ENCODE data around the gene MKS1.

The MKS1 gene

DNA sequence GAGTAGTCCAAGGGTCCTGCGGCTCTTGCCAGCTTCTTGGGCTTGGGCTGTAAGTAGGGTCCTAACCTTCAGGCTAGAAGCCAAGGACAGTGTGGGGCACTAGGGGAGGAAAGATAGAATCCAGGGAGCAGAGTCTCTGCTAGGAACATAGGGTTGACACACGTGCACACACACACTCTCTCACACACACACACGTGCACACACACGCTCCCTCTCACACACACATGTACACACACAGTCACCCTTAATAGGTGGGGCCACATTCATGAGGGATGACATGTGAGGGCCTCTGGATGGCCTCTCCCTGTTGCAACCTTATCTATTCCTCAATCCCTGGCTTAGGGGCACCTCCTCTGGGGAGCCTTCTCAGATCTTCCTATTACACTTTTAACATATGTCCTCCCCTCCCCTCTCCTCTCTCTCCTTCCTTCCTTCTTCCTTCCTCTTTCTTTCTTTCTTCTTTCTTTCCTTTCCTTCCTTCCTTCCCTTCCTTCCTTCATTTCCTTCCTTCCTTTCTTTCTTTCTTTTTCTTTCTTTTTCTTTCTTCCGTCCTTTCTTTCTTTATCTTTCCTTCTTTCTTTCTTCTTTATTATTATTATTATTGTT, 23.4 kb downstream of the MKS1 start:
- Histone ChIP-seq H3K36me3 (ENCODE audit: control insufficient read depth in 2 of 2, insufficient read depth in 1 of 2, low read length in 2 of 2) (no peaks in the 10 kb centered on the region), H3K4me1 (ENCODE audit: control insufficient read depth, insufficient read depth, low read length) (no peaks in the 10 kb centered on the region; the same call in 1 of the 2 replicates), H3K4me3 (ENCODE audit: low read depth, low read length) (no peak overlapping the region), H3K27ac (ENCODE audit: extremely low read depth, low read depth, low read length) (no peak overlapping the region), H3K9me3 (ENCODE audit: control insufficient read depth, insufficient read depth, low read depth, low read length) (no peaks in the 10 kb centered on the region)
- TF ChIP-seq ZNF843 (tag by site-specific recombination; IDR thresholded peaks at IDR 0.05), result no peak
- TF ChIP-seq ZNF248 (tag by site-specific recombination; IDR thresholded peaks at IDR 0.05), result no peak
- no peak for TF ChIP-seq ZNF544 (tag by site-specific recombination; IDR thresholded peaks at IDR 0.05)
- no peak for TF ChIP-seq ZNF266 (tag by site-specific recombination; IDR thresholded peaks at IDR 0.05; ENCODE audit: low read depth)
- TF ChIP-seq, protein P1, sequence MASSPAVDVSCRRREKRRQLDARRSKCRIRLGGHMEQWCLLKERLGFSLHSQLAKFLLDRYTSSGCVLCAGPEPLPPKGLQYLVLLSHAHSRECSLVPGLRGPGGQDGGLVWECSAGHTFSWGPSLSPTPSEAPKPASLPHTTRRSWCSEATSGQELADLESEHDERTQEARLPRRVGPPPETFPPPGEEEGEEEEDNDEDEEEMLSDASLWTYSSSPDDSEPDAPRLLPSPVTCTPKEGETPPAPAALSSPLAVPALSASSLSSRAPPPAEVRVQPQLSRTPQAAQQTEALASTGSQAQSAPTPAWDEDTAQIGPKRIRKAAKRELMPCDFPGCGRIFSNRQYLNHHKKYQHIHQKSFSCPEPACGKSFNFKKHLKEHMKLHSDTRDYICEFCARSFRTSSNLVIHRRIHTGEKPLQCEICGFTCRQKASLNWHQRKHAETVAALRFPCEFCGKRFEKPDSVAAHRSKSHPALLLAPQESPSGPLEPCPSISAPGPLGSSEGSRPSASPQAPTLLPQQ (tag by site-specific recombination; IDR thresholded peaks at IDR 0.05), result 0 out of 2 replicates have a peak, but pooled peaks have one; percentile 18
- TF ChIP-seq ZNF366 (tag by site-specific recombination; conservative IDR thresholded peaks at IDR 0.05), result peak; percentile 95
- TF ChIP-seq, protein P2, sequence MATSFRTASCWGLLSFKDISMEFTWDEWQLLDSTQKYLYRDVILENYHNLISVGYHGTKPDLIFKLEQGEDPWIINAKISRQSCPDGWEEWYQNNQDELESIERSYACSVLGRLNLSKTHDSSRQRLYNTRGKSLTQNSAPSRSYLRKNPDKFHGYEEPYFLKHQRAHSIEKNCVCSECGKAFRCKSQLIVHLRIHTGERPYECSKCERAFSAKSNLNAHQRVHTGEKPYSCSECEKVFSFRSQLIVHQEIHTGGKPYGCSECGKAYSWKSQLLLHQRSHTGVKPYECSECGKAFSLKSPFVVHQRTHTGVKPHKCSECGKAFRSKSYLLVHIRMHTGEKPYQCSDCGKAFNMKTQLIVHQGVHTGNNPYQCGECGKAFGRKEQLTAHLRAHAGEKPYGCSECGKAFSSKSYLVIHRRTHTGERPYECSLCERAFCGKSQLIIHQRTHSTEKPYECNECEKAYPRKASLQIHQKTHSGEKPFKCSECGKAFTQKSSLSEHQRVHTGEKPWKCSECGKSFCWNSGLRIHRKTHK (tag by site-specific recombination; IDR thresholded peaks at IDR 0.05), result no peak
- TF ChIP-seq ZBTB17 (tag by site-specific recombination; IDR thresholded peaks at IDR 0.05), result 0 out of 2 replicates have a peak, but pooled peaks have one; percentile 14
- TF ChIP-seq ZNF133 (tag by site-specific recombination; IDR thresholded peaks at IDR 0.05), result 0 out of 2 replicates have a peak, but pooled peaks have one; percentile 19
- peak; percentile 29; the same call in 1 of the 2 replicates for TF ChIP-seq ZFP69B (tag by site-specific recombination; IDR thresholded peaks at IDR 0.05)
- TF ChIP-seq, protein P3, sequence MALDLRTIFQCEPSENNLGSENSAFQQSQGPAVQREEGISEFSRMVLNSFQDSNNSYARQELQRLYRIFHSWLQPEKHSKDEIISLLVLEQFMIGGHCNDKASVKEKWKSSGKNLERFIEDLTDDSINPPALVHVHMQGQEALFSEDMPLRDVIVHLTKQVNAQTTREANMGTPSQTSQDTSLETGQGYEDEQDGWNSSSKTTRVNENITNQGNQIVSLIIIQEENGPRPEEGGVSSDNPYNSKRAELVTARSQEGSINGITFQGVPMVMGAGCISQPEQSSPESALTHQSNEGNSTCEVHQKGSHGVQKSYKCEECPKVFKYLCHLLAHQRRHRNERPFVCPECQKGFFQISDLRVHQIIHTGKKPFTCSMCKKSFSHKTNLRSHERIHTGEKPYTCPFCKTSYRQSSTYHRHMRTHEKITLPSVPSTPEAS (tag by site-specific recombination; IDR thresholded peaks at IDR 0.05), result peak; percentile 74
- ChIA-PET CTCF (interaction anchor here (0.5 to 0.9 kb wide), 6 partner anchors 22 to 953 kb away, joined by 3 to 5 read pairs (median 3); no protein-coding TSS in a partner anchor), POLR2A (interaction anchor here (0.7 kb wide), 2 partner anchors 14 to 24 kb away, joined by 3 to 5 read pairs; no protein-coding TSS in a partner anchor)

DNA sequence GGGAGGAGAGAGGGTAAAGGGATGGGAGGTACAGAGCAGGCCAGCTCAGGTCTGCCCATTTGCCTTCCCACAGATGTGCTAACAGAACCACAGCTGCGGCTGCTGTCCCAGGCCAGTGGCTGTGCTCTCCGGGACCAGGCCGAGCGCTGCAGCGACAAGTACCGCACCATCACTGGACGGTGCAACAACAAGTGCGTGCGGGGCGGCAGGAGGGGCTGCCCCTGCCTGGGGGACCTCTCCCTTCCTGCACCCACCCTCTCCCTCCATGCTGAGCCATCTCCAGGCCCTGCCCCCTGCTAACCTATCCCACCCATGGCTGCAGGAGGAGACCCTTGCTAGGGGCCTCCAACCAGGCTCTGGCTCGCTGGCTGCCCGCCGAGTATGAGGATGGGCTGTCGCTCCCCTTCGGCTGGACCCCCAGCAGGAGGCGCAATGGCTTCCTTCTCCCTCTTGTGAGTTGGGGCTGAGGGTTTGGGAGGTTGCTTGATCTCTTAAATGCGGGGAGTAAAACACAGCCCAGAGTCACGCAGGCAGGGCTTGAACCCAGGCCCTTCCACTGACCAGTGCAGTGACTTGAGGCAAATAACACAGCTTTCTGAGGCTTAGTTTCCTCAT, 25.3 kb downstream of the MKS1 start:
- TF ChIP-seq ZNF391 (tag by site-specific recombination; IDR thresholded peaks at IDR 0.05; ENCODE audit: borderline replicate concordance, low read depth), result no peak
- peak; percentile 46; the same call in 1 of the 2 replicates for TF ChIP-seq GLIS2 (tag by site-specific recombination; IDR thresholded peaks at IDR 0.05)
- TF ChIP-seq SCRT2 (tag by site-specific recombination; IDR thresholded peaks at IDR 0.05), result peak; percentile 49; the same call in 1 of the 2 replicates
- H3K4me1 ChIP-seq (ENCODE audit: control insufficient read depth, insufficient read depth, low read length), result no peaks in the 10 kb centered on the region
- H3K36me3 ChIP-seq (ENCODE audit: control insufficient read depth in 2 of 2, insufficient read depth in 1 of 2, low read length in 2 of 2), result no peaks in the 10 kb centered on the region
- ChIA-PET CTCF (interaction anchor here (0.7 to 1.2 kb wide), 2 partner anchors 79 to 111 kb away, joined by 3 read pairs; no protein-coding TSS in a partner anchor), POLR2A (no interaction called here)
- H3K4me3 ChIP-seq (ENCODE audit: low read depth, low read length), result no peak overlapping the region
- H3K27ac ChIP-seq (ENCODE audit: extremely low read depth, low read depth, low read length), result no peak overlapping the region
- no peaks in the 10 kb centered on the region for H3K9me3 ChIP-seq (ENCODE audit: control insufficient read depth, insufficient read depth, low read depth, low read length)

DNA sequence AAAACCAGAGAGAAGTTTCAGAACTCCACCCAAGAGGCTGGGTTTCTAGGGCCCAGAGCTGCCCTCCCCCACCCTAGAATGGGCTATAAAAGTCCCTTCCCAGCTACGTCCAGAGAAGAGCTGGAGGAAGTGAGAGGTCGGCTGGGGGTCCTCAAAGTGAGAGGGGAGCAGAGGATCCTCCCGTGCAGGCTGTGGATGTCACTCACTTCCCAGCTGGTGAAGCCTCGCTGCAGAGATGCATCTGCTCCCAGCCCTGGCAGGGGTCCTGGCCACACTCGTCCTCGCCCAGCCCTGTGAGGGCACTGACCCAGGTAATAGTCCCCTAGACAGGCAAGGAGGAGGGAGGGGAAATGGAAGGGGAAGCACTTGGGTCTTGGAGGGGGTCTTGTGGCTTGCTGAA, 26.4 kb downstream of the MKS1 start, which contains the start of gene EPX:
TSS of gene EPX (plus strand) at position 115 of the 400 bp plus-strand sequence. CDS start at position 236, 121 bp downstream.
- ChIA-PET POLR2A (no interaction called here), CTCF (interaction anchor here (0.6 to 3.2 kb wide), 3 partner anchors 8 to 950 kb away, joined by 3 to 24 read pairs (median 3); no protein-coding TSS in a partner anchor)
- no peak for TF ChIP-seq ZXDB (tag by site-specific recombination; IDR thresholded peaks at IDR 0.05)
- no peak for TF ChIP-seq ZNF350 (tag by site-specific recombination; IDR thresholded peaks at IDR 0.05)
- Histone ChIP-seq H3K4me1 (ENCODE audit: control insufficient read depth, insufficient read depth, low read length) (no peaks in the 10 kb centered on the region), H3K4me3 (ENCODE audit: low read depth, low read length) (no peak within 1 kb of the TSS), H3K9me3 (ENCODE audit: control insufficient read depth, insufficient read depth, low read depth, low read length) (no peaks in the 10 kb centered on the region), H3K27ac (ENCODE audit: extremely low read depth, low read depth, low read length) (no peak within 1 kb of the TSS), H3K36me3 (ENCODE audit: control insufficient read depth in 2 of 2, insufficient read depth in 1 of 2, low read length in 2 of 2) (no peaks in the 10 kb centered on the region)

Measured in HEK293 (cell line).